PC-3 (cell line): ENCODE data around the gene TBL3.

Experiments used
- EZH2 ChIP-seq: fragments of 300-600 bp; sonication (generic); IDR thresholded peaks from one replicate; pipeline ENCODE4 v1.6.1; 2017; ENCODE audit warnings: antibody characterized with exemption, mild to moderate bottlenecking, low read length; ENCODE audit not compliant: unreplicated experiment
- EZH2phosphoT487 ChIP-seq: fragments of 300-600 bp; sonication (generic); IDR thresholded peaks from 2 replicates; pipeline ENCODE4 v1.6.1; 2018; ENCODE audit warnings: mild to moderate bottlenecking, antibody characterized with exemption, low read length, borderline replicate concordance
- TF ChIP-seq, protein P1 (sequence below): fragments of 300-600 bp; sonication (generic); conservative IDR thresholded peaks from 2 replicates; pipeline ENCODE4 v1.5.1; 2017; ENCODE audit warnings: antibody characterized with exemption, low read depth, mild to moderate bottlenecking, low read length

DNA sequence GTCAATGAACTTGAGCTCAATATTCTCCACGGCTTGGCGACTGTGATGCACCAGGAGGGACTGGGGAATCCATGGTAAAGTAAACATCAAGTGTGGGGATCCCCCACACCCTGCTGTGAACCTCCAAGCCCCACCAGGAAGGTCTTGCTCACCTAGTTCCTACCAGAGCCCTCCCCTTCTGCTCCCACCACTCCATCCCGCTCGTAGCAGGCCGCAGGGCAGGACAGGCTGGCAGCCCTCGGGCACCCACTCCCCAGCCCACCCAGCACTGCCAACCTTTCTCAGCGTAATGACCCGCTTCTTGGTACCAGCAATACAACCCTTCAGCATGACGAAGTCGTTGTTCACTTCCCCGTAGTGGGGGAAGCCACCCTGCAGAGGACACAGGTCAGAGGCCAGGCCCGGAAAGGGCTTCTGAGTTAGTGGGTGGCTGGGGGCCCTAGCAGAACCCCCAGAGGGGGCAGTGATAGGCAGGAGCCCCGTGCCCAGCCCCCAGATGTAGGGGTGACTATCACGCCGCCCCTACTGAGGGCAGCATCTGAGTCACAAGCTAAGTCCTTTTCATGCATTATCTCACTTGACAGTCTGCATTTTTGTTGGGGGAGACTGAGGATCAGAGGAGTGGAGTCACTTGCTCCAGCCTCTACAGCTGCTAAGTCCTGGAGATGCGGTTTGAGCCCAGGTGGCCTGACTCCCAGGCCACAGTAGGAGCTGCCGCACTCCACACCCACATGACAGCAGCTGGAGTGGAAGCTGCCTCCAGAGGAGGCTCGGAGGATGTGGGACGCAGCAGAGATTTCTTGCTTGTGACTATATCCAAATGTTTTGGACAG, 26.1 kb upstream of the TBL3 start:
- TF ChIP-seq, protein P1, sequence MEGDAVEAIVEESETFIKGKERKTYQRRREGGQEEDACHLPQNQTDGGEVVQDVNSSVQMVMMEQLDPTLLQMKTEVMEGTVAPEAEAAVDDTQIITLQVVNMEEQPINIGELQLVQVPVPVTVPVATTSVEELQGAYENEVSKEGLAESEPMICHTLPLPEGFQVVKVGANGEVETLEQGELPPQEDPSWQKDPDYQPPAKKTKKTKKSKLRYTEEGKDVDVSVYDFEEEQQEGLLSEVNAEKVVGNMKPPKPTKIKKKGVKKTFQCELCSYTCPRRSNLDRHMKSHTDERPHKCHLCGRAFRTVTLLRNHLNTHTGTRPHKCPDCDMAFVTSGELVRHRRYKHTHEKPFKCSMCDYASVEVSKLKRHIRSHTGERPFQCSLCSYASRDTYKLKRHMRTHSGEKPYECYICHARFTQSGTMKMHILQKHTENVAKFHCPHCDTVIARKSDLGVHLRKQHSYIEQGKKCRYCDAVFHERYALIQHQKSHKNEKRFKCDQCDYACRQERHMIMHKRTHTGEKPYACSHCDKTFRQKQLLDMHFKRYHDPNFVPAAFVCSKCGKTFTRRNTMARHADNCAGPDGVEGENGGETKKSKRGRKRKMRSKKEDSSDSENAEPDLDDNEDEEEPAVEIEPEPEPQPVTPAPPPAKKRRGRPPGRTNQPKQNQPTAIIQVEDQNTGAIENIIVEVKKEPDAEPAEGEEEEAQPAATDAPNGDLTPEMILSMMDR = no peak
- TF ChIP-seq EZH2phosphoT487 = no peak
- no peak for TF ChIP-seq EZH2
